KG1 (cell line): Measurements from ENCODE around the gene CD83.
"Not testable (repeated sequence)": the region's sequence is repeated elsewhere in the genome, so short reads cannot be mapped to it uniquely, and the experiment has no call there.

Experiments used
- DNase-seq: peaks from one replicate; lab custom pipeline; 2025; lab: John Stamatoyannopoulos, UW

The CD83 gene

GRCh38 chr6:14117158-14118090, at the start of gene CD83:
Gene CD83 (plus strand): TSS chr6:14117772. CDS start chr6:14117812, 40 bp downstream.
- DNase-seq, result peak; percentile 51

- DNase-seq, result no peak
Observed at GRCh38 chr6:14068133-14068532, 49.4 kb upstream of the CD83 start.

GRCh38 chr6:14068623-14069022, 48.9 kb upstream of the CD83 start:
- DNase-seq, result no peak

- no peak for DNase-seq
Observed at GRCh38 chr6:14070457-14070856, 47.1 kb upstream of the CD83 start.

- no peak for DNase-seq
Observed at GRCh38 chr6:14072084-14072483, 45.5 kb upstream of the CD83 start.

- DNase-seq, result not testable (repeated sequence)
Observed at GRCh38 chr6:14073561-14074354, 43.8 kb upstream of the CD83 start.

GRCh38 chr6:14074476-14075094, 43.0 kb upstream of the CD83 start:
- DNase-seq, result no peak

- no peak for DNase-seq
Observed at GRCh38 chr6:14075095-14075503, 42.5 kb upstream of the CD83 start.

- DNase-seq, result no peak
Observed at GRCh38 chr6:14077193-14077867, 40.2 kb upstream of the CD83 start.

- DNase-seq, result no peak
Observed at GRCh38 chr6:14079433-14079832, 38.1 kb upstream of the CD83 start.

GRCh38 chr6:14079971-14080370, 37.6 kb upstream of the CD83 start:
- DNase-seq, result no peak

GRCh38 chr6:14081126-14081525, 36.4 kb upstream of the CD83 start:
- no peak for DNase-seq

- no peak for DNase-seq
Observed at GRCh38 chr6:14082771-14083170, 34.8 kb upstream of the CD83 start.

GRCh38 chr6:14083262-14083661, 34.3 kb upstream of the CD83 start:
- DNase-seq, result no peak

GRCh38 chr6:14083751-14084150, 33.8 kb upstream of the CD83 start:
- no peak for DNase-seq

- DNase-seq, result no peak
Observed at GRCh38 chr6:14084388-14084787, 33.2 kb upstream of the CD83 start.

GRCh38 chr6:14085176-14085787, 32.3 kb upstream of the CD83 start:
- no peak for DNase-seq

- DNase-seq, result no peak
Observed at GRCh38 chr6:14086701-14087100, 30.9 kb upstream of the CD83 start.

GRCh38 chr6:14088600-14089192, 28.9 kb upstream of the CD83 start:
- no peak for DNase-seq

- DNase-seq, result no peak
Observed at GRCh38 chr6:14089224-14089623, 28.3 kb upstream of the CD83 start.

- no peak for DNase-seq
Observed at GRCh38 chr6:14091339-14091978, 26.1 kb upstream of the CD83 start.
